Stimulated activated CD4-positive, alpha-beta T cell treated with anti-CD3 and anti-CD28 coated beads, Interleukin-12 subunit alpha, Interleukin-12 subunit beta, amount 100 ng/mL, for 24 hours (primary cell): ENCODE data around the gene TSPAN14.
"Not testable (repeated sequence)": the region's sequence is repeated elsewhere in the genome, so short reads cannot be mapped to it uniquely, and the experiment has no call there.

Source experiments
- DNase-seq, 2 experiments: peaks; one replicate each; pipeline ENCODE4 v3.0.0-alpha.2; 2020; ENCODE audit warnings: low read depth in 2 of 2

TSPAN14 gene

DNA sequence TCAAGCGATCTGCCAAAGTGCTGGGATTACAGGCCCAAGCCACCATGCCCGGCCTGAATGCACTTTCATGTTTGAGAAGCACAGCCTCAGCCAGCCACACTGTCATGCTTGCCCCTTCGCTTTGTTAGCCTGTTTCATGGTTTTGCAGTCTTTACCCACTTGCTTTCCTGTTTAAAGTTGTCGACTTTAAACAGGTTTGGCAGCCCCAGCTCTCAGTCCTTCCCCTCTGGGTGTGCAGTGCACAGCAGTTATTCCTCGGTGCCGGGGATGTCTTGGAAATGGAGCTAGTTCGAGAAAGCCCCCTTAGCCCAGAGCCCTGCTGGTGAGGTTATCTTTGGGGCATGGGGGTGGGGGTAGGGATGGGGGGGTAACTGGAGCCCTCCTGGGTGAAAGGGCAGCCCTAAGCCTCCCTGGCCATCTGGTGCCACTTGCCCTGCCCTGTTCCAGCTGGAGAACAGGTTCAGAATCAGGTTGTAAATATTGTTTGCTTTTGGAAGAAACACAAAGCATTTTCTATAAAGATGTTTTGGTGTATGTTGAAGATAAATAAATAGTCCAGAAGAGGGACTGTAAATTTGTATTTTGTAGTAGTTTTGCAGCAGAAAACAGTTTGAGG lies 14.8 kb downstream of the TSPAN14 start:
- no peak for DNase-seq

DNA sequence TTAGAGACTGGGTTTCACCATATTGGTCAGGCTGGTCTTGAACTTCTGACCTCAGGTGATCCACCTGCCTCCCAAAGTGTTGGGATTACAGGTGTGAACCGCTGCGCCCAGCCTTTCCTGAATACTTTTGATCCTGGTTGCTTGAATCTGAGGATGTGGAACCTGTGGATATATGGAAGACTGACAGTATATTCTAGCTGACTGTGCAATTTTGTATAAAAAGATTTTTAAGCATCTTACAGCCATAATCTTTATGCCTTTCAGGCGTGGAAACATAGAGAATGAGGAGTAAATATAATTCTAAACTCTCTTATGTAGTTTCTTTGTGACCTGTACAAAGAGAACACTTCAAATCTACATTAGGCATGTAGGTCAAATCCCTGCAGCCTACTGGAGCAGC lies 16.2 kb downstream of the TSPAN14 start:
- no peak for DNase-seq

DNA sequence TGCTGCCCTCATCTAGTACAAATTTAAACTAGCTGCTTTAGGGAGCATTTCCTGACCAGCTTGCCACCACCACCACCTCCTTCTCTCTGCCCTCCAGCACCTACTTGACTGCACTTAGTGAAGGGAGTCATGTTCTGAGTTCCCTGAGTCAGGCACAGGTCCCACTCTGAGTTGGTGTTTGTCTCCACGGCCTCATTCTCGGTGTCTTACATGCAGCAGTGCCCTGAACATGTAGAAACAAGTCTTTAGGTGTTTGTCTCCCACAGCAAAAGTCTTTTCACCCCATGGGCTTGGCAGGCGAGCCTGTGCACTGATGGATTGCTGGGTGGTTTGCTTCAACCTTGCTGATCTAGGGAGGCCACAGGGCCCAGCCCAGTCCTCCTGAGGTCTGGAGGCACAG lies 16.9 kb downstream of the TSPAN14 start:
- DNase-seq, result no peak

DNA sequence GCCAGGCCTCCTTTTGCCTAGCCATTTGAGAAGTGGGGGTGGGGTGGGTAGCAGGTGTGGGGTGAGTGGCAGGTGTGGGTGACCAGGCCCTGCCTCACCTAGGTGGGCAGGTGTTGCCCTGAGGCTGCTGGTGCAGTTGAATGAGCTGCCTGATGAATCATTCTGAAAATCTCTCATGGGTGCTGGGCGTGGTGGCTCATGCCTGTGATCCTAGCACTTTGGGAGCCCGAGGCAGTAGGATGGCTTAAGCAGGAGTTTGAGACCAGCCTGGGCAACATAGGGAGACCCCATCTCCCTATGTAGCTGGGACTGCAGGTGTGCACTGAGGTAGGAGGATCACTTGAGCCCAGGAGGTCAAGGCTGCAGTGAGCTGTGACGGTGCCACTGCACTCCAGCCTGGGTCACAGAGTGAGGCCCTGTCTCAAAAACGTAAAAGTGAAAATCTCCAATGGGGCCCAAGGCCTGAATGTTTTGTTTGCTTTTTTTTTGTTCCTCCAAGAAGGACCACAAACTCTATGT lies 17.7 kb downstream of the TSPAN14 start:
- no peak for DNase-seq

DNA sequence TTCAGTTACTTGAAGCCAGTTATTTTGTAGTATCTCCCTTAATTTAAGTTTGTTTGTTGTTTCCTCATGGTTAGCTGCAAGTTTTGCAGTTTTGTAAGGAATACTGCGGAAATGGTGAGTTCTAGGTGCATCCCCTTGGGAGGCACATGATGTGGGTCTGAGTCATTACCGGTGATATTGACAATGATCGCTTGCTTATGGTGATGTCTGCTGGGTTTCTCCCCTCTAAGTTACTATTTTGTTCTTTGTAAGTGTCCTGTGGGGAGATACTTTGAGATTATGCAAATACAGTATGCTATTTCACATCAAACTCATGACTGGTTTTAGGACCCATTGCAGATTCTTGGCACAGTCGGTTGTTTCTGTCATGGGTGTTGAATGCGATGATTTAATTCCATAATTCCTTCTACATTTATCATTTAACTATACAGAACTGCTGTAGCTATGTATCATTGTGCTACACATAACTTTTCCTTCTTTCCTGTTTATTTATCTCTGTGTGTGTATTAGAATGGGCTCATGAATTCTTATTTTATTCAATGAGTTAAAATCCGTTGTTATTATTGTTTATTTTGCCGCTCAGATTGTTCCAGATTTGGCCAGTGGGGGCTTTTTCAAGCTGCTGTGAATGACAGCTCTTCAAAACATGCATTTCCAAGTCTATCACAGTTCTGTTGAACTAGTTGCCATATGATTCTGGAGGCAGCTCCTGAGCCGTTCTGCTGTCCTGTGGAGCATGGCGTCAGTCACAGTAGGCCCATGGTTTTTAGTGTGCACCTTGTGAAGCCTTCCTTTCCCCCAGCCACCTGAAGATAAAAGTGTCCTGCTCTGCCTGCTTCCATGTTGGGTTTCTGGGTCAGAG lies 18.4 kb downstream of the TSPAN14 start:
- no peak for DNase-seq

DNA sequence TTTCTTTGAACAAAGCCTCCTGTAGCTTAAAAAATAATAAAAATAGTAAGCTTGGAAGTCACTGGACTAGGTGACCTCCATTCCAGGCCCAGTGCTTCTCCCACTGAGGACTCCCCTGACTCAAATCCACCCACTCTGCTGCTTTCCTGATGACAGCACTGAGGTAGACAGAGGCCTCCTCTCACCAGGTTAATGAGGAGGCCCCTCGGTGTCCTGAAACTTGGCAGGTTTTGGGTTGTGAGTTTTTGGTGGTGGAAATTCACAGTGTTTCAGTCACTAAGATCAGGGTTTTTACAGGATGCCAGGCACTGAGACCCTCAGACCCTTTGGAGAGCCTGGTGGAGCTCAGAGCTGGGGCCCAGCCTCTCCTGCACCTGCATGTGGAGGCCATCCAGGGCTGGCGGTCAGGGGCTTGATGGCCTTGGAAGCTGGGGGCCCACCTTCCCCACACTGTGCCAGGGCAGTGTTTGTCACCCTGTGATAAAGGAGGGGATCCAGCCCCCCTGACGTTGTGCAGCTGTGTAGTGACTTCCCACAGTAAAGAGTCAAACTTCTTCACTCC lies 19.1 kb downstream of the TSPAN14 start:
- no peak for DNase-seq

DNA sequence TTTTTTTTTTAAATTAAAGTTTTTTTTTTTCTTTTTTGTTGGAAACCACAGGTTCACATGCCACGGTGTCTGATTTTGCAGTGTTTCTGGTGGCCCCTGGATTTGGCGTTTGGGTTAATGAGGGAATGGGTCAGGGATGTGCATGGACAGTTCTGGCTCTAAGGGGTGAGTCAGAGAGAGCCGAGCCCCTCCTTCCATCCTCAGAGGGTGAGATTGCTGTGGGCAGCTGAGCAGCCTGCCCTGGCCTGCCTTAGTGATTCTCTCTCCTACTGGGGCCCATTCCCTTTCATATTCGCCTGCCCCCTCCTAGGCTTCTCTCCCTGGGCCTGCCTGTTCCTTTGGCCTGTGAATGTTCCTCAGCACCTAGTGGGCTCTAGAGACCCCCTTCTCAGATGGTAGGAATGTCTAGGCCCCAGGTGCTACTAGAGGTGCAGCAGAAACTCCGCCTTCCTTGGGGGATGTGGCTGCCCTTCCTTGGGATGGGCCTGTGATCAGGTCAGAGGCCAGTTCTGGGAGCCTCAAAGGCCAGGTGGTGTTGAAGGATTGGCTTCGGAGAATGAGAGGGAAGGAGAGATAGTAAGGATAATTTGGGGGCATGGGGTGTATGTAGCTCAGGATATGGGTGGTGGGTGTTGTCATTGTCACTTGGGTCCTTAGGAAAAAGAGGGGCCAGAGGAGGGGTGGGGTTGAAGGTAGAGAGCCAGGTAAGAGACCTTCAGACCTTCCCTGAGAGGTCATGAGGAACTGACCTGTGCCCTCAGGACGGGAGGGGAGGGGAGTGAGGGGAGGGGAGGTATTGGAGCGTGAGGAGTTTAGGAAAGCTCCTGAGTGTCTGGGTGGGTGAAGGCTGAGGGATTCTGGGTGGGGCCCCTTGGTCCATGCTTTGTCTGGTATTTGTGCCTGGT lies 19.8 kb downstream of the TSPAN14 start:
- DNase-seq, result no peak

DNA sequence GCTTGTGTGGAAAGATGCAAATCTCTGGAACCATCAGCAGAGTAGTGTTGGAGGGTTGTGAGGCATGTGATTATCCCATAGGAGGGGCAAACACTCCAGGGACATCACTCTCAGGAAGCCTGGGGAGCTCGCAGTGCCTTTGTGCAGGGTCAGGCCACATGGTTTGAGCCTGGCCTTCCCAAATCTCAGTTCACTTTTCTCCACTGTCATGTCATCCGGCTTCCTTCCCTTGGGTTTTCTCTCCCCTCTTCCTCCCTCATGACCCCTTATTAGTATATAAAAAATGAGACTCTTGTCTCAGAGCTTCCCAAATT lies 20.4 kb downstream of the TSPAN14 start:
- DNase-seq, result no peak

DNA sequence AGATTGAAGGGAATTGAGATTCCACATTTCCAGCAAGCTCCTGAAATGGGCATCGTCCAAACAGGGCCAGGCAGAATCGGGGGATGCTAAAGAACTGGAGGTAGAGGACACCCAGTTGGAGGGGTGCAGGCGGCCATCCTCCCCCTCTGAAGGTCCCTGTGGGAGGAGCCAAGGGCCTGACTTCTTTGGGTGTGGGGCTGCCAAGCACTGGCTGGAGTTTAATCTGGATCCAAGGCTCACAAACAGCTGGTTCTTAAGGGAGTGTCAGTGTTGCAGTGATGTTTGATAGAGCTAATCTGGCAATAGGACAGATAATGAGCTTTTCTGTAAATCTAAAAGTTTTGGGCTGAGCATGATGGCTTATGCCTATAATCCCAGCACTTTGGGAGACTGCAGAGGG lies 20.8 kb downstream of the TSPAN14 start:
- no peak for DNase-seq

DNA sequence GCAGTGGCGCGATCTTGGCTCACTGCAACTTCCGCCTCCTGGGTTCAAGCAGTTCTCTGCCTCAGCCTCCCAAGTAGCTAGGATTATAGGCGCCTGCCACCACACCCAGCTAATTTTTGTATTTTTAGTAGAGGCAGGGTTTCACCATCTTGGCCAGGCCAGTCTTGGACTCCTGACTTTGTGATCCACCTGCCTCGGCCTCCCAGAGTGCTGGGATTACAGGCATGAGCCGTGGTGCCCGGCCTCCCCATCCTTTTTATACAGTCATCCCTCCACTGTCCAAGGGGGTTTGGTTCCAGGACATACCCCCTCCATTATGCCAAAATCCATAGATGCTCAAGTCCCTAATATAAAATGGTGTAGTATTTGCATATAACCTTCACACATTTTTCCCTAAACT lies 21.5 kb downstream of the TSPAN14 start:
- DNase-seq, result not testable (repeated sequence)

DNA sequence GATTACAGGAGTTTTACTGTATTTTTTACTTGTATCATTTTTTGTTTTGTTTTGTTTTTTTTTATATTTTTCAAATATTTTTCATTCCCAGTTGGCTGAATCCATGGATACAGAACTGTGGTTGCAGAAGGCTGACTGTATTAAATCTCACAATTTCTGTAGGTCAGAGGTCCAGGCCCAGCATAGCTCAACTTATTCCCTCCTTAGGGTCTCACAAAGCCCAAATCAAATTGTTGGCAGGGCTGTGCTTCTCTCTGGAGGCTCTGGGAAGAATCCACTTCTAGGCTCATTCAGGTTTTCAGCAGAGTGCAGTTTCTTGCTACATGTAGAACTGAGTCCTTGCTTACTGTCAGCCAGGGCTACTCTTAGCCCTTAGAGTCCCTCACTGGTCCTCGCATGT lies 22.6 kb downstream of the TSPAN14 start:
- DNase-seq, result no peak

DNA sequence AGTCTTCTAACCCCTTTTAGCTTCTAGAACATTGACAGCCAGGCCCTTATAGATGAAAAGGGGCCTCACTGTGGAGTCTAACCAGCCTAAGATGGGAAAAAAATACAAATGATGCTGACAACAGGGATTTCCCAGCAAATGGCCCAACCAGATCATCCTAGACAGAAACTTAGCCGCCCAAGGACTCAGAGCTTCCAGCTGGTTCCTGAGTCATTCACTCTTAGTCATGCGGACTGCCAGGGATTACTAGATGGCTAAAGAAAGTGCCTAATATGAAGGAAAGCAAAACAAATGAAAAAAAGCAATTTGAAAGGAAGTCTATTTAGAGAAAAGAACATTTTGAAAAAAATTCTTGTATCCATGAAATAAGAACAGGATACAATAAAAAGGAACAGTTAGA lies 23.7 kb downstream of the TSPAN14 start:
- no peak for DNase-seq

DNA sequence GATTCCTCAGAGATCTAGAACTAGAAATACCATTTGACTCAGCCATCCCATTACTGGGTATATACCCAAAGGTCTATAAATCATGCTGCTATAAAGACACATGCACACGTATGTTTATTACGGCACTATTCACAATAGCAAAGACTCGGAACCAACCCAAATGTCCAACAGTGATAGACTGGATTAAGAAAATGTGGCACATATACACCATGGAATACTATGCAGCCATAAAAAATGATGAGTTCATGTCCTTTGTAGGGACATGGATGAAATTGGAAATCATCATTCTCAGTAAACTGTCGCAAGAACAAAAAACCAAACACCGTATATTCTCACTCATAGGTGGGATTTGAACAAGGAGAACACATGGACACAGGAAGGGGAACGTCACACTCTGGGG lies 26.3 kb downstream of the TSPAN14 start:
- DNase-seq, result not testable (repeated sequence)

DNA sequence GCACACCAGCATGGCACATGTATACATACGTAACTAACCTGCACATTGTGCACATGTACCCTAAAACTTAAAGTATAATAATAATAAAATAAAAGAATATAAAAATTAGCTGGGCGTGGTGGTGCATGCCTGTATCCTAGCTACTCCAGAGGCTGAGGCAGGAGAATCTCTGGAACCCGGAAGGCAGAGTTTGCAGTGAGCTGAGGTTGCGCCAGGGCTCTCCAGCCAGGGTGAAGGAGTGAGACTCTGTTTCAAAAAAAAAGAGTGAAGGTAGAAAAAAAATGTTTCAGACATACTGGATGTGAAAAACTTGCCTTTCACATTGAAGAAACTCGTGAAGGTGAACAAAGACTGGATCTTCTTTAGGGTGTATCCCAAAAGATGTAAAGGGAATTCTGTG lies 26.7 kb downstream of the TSPAN14 start:
- no peak for DNase-seq

DNA sequence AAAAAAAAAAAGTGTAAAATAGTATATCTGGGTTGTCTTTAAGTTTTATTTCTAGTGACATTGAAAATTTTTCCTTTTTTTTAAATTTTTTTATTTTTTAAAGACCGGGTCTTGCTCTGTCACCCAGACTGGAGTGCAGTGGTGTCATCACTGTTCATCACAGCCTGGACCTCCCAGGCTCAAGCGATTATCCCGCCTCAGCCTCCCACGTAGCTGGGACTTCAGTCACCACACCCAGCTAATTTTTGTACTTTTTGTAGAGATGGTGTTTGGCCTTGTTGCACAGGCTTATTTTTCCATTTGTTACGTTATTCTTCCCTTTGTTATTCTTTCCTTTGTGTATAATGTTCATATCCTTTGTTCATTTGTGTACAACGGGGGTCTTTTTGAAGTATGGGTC lies 30.1 kb downstream of the TSPAN14 start:
- no peak for DNase-seq

DNA sequence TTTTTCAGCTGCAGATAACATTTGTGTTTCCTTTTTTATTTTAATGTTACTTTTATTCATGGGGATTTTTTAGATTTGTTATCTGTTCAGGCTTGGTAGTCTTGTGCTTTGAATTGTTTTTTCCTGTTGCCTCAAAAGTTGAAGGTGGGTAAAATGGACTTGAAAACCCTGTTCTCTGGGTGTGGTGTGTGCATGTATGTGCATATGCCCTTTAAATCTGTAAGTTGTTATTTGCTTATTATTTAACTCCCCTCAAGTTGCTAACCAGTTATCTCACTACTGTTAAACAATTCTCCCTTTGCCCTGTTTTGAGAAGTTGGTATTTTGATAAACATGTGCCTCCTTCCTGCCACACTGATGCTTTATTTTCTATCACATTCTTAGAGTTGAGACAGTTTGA lies 30.6 kb downstream of the TSPAN14 start:
- DNase-seq, result no peak

DNA sequence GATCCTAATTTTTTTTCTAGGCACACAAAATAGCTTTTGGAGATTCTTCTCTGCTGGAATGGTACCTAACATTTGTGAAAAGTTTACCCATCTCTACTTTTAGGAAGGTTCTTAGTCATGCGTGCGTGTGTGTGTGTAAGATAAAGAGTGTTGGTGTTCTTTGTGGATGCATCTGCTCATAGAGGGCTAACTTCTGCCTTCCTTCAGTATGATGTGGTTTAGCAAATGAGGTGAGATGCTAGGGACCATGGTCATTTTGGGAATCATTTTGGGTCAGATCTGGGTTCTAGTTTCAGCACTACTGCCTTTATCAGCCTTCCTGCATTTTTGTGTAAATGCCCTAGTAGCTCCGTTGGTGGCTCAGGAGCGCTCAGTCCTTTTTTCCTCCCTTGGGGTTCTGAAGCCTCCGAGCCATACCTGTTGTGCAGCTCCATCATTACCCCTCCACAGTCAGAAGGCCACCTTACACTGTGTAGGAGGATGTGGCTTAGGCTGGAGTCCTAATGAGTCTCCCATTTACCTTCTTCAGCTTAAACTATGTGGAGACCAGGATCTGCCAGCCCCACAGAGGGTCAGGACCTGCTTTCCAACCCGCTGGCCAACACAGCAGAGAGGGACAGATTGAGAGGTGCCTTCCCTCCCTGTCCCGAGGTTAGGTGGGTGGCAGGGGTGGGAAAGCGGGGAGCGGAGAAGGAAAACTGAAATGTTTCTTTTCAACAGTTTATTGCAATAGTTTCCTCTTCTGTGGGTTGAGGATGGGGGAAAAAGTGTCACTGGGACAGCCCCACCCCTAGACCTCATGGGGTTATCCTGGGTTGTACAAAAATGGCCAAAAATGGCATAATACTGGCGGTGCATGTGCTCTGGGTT lies 31.2 kb downstream of the TSPAN14 start:
- no peak for DNase-seq

DNA sequence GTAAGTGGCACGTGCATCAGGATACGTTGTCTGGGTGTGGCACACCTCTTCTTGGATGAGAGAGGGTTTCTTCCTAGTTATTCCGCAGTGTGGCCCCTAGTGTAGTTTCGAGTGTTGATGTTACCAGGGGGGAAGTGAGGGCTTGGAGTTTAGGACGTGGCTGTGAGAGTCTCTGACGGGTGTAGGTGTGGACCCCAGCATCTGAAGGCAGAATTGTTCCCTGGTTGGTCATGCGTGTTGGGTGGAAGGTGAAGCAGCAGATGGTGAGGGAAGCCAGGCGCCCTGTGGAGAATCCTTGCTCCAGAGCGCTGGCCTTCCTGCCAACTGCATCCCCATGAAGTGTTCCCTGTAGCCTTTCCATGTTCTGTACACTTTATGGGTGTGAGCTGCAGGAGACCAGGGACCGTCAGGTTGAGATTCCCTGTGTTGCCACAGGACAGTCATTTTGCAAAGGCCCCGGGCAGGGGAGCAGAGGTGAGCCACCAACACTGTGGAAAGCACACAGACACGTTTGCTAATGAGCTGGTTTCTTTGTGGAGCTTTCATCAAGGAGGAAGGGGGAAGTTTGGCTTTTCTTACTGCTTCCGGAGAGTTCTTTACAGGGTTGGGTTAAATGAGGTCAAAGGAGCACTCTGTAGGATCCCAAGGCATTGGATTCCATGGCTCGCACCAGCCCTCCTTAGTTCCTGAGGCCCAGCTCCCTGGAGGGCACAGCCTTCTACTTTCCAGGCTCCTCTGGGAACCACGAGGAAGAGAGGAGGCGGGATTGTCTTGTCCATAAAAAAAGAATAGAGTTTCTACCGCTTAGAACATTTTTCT lies 32.0 kb downstream of the TSPAN14 start:
- DNase-seq, result no peak

DNA sequence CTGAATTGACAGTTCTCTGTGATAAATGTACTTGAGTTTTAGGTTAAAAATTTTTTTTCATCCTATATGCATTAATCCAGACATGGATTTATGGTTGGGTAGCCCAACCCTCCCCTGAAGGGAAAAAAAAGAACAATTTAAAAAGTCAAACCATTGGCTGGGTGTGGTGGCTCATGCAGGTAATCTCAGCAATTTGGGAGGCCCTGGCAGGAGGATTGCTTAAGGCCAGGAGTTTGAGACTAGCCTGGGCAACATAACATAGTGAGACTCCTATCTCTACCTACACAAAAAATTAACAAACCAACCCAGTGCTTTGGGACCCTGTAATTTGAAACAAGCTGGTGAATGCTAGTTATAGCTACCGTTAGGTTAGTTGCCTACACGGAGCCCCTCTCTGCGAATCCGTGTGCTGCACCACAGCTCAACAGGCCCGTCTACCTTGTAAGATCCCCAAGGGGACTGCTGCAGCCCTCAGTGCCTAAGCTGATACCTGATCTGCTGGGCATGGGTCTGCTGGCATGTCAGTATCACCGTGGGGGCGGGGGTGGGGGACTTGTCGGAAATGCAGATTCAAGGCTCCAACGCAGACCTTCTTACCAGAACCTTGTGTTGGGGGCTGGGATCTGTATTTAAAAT lies 32.8 kb downstream of the TSPAN14 start:
- DNase-seq, result no peak

DNA sequence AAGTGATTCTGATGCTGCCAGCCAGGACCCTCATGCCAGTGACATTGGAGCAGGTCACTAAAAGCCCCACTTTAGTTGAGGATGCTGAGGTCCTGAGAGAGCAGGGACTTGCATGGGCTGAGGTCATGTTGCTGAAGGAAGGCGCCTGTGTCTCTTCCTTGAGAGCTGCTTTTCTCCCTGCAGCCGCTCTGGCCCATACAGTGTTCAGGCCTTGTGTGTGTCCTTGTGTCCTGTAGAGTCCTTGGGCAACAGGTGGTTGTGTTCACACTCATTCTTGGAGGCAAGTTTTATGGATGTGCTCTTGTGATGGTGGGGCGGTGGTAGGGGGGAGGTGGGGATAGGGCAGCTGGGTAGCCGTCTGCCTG lies 33.3 kb downstream of the TSPAN14 start:
- no peak for DNase-seq
